ENCODE measurements around the gene NAALADL2. TPM values are rescaled to one million over a fixed set of nuclear protein-coding genes. Genes with fewer than 3 reads are reported as not detected.

Gene NAALADL2
- total RNA-seq, 2 donors from 2014 or later, result 7.4 to 9.6 TPM

DNA sequence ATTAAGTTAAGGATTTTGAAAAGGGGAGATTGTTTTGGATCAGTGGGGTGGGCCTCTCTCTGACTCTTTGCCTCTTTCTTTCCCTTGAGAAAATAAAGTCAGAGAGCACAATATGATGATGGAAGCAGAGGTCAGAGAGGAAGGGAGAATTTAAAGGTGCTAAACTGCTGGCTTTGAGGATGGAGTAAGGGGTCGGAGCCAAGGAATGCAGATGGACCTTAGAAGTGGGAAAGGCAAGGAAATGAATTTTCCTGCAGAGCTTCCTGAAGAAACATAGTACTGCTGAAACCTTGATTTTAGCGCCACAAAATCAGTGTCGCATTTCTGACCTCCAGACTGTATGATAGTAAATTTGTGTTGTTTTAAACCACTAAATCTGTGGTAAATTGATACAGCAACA lies 317.4 kb downstream of the NAALADL2 start:
- ATAC-seq (no peak), DNase-seq (no peak)
- intact Hi-C loops (cut with DNase I), result no loop called here

DNA sequence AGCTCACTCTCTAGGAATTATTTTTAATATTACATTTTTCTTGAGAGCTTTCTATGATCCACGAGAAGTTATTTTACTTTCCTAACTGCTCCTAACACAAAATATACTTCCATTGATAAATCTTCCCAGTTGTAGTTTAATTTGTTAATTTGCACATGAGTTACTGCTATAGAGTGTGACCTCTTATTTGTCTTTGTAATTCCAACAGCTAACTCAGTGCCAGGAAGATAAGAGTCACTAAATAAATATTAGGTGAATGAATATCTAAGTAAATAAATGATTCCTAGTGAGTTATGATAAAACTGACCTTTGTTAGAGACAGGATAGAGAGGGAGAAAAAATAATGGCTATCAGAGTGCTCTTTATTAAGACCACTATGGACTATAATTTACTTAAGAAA lies 319.9 kb downstream of the NAALADL2 start:
- DNase-seq, result no peak
- no peak for ATAC-seq
- intact Hi-C loops (cut with DNase I), result no loop called here

DNA sequence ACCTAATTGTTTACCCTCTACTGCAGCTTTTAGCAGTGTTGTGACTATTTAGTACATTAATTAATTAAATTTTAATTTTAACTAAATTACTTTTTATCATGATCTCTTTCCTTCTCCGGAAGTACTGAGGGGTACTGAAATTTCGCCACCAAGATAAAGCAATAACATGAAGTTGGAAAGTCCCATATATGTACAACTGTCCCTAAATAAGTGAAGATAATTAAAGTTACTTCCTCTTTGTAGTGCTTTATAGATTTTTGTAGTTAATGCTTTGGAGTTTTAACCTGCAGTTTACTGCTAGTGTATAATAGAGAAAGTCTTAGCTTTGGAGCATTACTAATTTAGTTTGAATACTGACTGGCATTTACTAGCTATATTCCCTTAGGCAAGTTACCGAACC lies 325.3 kb downstream of the NAALADL2 start:
- DNase-seq (no peak), ATAC-seq (no peak)
- intact Hi-C loops (cut with DNase I), result no loop called here

DNA sequence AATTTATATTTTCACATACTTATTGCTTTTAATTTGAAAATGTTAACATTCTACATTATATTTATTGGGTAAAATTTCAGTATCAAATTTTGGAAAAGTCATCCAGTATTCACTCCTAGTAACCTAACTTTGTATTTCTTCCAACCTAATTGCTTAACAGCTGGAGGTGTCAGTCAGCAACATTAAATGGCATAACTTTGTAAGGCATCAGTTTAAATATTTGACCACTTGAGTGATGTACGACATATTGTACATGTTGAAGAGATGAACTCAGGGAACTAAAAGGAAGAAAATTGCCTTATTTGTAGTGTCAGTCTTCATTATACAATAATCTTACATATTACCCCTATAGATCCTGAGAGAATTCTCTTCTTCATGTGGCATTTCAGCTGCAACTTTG lies 326.8 kb downstream of the NAALADL2 start:
- DNase-seq, result no peak
- no peak for ATAC-seq

DNA sequence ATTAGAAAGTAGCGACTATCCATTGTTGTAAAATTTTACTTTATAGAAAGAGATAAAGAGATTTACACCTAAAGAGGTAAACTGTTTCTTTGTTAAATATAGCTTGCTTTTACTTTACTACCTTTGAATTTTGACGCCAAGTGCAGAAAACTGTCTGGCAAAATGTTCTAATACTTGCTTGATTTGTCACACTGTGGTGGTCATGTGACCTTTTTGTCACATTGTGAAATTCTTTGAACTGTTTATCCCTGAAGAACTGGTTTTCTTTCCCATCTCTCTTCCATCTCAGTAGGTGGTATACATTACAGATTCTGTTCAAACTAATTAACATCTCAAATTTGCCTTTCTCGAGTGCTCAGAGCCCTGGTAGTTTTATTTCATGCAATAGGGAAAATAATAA lies 327.4 kb downstream of the NAALADL2 start:
- DNase-seq, result no peak
- intact Hi-C loops (cut with DNase I), result no loop called here
- no peak for ATAC-seq

More for the DNA sequence above, 326.8 kb downstream of the NAALADL2 start:
- intact Hi-C loops (cut with DNase I), result no loop called here

DNA sequence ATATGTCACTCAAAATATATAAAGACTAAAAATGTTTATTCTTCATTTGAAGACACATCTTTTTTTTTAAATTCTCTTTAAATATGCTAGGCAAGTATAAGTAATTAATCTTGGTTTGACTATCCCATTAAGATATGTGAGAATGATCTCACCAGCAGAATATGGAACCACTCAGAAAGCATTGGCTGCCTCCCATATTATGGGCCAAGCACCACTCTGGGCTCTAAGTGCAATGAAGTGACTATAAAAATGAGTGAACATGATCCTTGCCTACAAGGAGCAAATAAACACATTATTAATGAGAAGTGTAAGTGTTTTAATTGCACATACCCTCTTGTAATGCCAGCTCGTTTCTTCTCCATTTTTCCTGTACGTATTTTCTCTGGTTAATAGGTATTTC lies 328.5 kb downstream of the NAALADL2 start:
- ATAC-seq (peak in 1 of 2 donors; percentile 38), DNase-seq (no peak)
- intact Hi-C loops (cut with DNase I), result no loop called here

DNA sequence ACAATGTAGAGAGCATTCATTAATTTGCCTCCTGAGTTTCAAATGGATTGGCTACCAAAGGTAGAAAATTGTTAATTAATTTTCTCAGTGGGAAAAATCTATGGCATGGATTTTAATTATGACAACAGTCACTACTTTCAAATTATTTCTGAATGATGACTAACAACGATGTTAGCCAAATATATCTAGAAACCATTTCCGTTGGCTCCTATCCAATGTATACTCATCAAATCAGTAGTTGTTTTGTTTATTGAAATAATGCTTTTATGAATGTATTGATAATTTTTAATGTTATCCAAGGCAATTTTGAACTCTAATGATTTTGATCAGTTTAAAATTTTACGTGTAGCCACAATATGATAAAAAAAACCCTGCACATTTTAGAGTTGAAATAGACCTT lies 333.4 kb downstream of the NAALADL2 start:
- DNase-seq, result no peak
- no peak for ATAC-seq
- intact Hi-C loops (cut with DNase I), result no loop called here

DNA sequence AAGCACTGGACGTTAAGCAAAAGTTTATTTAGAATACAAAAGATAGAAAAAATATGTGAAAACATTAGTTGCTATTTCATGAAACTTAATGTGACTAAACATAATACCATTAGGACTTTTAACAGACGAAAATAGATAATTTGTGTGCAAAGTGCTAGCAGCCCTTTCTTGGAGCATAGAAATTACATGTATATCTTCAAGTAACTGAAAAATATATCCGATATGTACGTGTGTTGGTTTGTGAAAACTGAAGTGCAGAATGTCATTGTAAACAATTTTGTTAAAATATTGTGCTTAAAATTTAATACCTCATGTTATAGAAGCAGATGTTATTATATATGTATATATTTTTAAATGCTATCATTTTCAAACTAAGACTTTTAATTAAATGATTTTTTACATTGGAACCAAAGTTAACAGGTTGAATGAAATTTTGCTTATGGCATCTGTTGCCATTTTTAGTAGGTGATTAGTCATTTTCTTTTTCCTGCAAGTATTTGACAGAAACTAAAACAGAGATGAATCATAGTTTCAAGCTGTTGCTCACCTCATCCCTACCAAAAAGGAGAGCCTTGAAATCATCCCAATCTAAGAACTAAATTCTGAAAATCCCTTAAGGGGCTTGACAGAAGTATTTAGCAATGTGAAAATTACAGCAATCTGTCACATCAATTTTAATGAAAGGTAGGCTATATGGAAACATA lies 334.8 kb downstream of the NAALADL2 start:
- intact Hi-C loops (cut with DNase I), result no loop called here
- no peak for DNase-seq

DNA sequence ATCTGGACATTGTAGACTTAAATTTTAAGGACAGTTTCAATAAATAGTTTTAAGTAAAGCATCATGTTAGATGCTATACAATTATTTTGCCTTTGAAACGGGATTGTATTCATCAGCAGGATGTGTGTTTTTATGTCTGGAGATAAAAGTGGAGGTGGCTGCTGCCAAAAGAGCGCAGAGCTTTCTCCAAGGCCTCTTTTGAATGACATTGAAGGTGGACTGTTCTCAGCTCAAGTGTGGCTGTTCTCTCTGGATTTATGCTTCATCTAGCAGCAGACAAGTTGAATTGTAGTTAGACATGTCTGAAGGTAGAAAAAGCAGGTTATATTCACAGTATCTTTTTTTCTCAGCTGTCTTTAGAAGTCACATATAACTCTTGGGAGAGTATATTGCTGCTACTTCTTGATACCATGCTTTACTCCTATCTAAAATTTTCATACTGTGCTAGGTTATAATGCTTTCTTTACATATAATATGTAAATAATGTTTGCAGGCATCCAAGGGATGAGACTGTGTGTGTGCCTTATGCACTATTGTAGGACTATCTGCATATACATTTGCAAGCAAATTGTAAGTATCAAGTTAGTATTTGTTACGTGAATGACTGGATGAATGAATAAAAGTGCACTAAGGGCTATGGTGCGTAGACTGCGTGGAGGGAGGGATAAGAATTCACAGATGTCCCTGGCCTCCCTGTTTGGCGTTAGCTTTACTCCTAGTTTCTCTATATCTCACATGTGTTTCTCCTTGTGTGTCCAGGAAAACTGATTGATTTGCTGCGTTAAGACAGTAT lies 340.1 kb downstream of the NAALADL2 start:
- DNase-seq, result no peak
- intact Hi-C loops (cut with DNase I), result no loop called here
- no peak for ATAC-seq

More for the DNA sequence above, 334.8 kb downstream of the NAALADL2 start:
- no peak for ATAC-seq

DNA sequence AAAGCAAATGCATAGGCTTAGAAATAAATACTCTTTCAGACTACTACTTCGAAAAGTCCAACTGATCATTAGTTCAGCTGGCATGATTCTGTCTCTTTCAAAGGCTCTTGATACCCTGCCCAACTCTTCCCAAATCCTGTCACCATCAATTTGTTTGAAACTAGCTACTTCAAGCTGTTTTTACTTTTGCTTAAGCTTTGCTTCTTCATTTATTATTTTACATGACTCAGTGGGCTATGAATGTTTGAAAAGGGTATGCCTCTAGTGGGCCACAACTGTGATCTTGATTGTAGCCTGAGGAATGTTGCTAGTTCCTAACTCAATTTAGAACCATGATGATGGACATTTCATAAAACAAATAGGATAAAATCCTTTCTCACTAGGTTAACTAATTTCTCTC lies 340.8 kb downstream of the NAALADL2 start:
- intact Hi-C loops (cut with DNase I), result no loop called here
- DNase-seq, result no peak
- no peak for ATAC-seq

DNA sequence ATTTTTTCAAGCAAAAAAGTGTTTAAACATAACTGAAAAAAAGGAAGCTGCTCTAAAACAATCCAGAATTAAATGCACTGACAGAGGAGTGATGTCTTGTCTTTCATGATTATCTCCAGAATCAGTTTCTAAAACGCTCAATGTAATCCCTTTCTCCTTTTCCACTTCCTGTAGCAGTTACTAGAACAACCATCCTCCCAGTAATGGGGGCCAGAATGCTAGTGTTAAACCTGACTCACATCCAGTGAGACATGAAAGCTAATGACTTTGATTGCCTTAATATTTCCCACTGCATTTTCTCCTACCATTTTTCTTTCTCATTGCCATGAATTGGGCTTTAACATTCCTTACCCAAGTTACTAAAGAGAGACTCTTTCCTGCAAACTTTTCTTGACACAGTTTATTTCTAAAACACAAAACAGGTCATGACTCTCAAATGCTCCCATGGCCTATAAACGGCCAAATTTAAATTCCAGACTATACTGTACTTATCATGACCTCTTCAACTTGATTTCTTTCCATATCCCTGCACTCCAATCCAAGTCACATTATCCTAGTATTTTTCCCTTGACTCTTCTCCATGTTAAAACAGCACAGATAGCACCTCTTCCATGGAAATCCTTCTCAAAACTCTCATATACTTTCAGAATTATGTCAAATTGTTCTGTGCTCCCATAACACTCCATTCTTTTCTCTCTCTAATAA lies 341.4 kb downstream of the NAALADL2 start:
- ATAC-seq, result no peak
- DNase-seq, result no peak
- intact Hi-C loops (cut with DNase I), result no loop called here

DNA sequence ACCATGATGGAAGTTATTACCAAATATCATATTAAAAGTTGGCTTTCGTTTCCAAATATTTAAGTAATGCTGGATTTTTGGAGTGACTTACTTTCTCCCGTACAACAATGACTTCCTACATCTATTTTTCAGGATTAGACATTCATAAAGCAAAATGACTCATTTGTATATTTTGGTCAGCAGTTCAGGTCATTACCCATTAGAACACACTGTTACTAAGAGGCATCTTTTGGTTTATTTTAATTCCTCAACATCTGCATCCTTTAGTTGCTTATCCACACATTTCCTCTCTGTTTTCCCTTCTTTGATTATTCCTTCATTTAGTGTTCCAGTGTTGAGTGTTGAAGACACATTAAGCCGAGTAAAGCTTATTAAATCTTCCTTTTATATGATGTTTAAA lies 348.2 kb downstream of the NAALADL2 start:
- no peak for ATAC-seq
- intact Hi-C loops (cut with DNase I), result no loop called here

DNA sequence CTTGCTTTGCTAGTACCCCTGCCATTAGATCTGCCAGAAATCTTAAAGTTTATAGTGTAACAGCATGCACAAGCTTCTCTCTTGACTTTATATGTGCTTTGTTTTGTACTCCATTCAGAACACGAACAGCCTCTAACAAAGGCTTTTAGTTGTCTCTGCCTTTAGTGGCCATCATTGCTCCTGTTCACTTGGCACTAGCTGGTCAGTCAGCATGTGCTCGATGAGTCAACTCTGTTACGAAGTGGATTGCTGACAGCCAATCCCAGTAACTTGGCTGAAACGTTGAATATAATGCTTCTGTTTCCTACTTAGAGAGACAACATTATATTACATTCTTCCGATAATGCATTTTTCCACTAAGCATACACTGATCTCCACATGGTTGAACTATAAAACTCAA lies 349.2 kb downstream of the NAALADL2 start:
- ATAC-seq (no peak), DNase-seq (no peak)
- intact Hi-C loops (cut with DNase I), result no loop called here

More for the DNA sequence above, 348.2 kb downstream of the NAALADL2 start:
- no peak for DNase-seq

DNA sequence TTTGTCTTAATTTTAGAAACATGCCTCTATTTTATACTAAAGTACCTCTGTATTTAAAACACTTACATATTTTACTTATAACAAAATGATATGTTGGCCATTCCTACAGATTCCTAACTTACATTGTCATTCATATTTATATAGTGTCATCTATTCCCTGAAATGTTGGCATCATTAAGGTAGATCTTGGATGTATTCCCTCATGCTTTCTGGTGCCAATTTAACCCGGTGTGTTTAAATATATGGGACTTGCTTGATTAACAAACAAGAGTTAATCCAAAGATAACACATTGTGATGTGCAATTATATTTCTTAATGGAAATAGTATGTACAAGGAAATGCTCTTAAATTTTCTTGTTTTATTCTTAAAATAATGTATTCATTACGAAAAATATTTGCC lies 352.3 kb downstream of the NAALADL2 start:
- DNase-seq (no peak), ATAC-seq (no peak)
- intact Hi-C loops (cut with DNase I), result no loop called here

DNA sequence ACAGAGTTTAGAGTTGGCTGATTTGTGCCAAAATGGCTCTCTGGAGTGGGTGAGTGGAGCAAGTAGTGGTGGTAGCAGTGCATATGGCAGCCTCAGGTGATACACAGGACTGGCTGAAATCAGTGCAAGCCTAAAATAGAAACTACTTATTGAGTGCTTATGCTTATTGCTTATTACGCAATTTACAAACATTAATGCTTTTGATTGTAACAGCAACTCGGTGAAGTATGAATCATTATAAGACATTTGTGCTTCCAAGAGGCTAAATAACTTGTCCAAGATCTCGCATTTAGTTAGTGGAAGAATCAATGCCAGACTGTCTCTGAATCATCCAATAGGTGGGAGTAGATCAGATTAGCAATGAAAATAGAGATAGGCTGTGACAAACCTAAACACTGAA lies 353.8 kb downstream of the NAALADL2 start:
- ATAC-seq, result peak in 1 of 2 donors; percentile 53

DNA sequence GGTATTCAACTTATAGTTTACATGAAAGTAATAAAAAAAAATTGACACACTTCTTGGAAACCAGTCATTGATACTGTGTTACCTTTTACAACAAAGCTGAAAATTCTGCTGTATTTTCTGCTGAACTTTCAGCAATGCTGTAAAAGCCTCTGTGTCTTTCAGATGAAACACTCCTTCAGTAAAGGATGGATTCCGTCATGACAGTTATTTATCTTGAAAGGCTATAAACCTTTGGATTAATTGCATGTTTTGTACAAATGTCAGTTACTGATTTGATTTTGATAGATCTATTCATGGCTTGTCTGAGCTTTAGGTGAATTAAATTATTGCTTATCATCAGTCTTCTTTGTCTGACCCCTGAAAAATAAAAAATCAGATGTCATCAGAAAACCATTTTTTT lies 355.1 kb downstream of the NAALADL2 start:
- ATAC-seq (no peak), DNase-seq (no peak)
- intact Hi-C loops (cut with DNase I), result no loop called here

More for the DNA sequence above, 353.8 kb downstream of the NAALADL2 start:
- no peak for DNase-seq
- intact Hi-C loops (cut with DNase I), result no loop called here

DNA sequence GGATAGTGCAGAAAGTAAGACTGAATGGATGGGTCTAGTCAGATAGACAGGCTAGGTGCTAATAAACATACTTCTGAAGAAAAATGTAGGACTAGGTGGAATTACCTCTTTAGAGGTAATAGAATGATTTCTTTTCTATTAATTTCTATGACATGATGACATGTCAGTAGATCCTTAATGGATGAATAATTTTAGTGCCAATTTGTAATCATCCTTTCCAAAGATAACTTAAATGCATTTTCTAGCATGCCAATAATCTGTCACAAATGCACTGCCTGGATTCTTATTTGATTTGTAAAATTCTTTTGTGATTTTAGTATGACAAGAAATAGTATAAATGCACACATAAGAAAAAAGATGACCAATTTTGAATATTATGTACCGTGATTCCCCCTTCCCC lies 356.7 kb downstream of the NAALADL2 start:
- DNase-seq, result no peak
- intact Hi-C loops (cut with DNase I), result no loop called here
- no peak for ATAC-seq

DNA sequence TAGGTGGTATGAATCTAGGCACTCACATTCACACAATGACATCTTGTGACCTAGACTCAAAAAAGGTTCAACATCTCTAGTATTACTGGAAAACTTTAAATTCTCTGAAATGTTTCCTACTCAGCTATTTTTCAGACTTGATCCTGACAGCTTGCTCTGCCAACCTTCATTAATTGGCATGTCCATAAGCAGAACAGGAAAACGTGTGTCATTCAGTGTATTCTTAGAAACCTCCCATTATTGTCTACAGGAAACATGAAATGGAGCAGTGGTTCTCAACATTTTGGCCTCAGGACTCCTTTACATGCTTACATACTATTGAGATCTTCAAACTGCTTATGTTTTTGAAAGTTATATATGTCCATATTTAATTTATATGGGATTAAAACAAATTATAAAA lies 363.2 kb downstream of the NAALADL2 start:
- intact Hi-C loops (cut with DNase I), result no loop called here
- ATAC-seq, result no peak

DNA sequence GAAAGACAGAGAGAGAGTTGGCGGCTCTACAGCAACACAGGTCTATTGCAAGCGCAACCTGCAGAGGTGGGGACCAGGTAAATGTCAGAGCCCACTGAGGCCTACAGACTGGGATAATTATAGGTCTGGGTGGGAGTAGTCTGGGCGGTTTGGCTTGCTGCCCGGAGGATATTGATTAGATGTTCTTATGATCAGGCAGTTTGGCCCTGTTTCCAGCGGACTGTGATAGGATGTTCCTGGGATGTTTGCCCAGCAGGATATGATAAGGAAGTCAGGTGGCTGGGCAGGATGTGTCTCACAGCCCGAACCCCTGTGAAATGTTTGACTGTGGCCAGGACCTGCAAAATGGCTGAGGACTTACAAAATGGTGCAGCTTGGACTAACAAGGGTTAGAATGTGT lies 364.9 kb downstream of the NAALADL2 start:
- ATAC-seq (peak; percentile 65 to 71), DNase-seq (peak; percentile 64)
- intact Hi-C loops (cut with DNase I), result no loop called here

More for the DNA sequence above, 363.2 kb downstream of the NAALADL2 start:
- DNase-seq, result no peak

DNA sequence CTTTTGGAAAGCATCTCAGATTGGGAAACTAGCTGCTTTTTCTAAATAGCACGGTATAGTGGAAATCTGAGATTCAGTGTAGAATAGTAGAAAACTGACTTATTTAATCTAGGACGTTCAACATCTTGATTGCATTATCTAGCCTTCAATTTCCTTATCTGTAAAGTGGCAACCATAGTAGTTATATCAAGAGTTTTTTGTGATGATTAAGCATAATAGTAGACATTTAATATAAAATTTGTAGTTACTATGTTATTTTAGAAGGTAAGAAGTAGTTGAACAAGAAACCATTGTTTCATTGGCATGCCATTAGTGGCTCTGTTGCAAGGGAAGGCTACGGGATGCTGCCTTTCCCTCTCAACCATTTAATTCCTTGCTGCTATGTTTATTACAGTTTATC lies 367.3 kb downstream of the NAALADL2 start:
- no peak for DNase-seq
- intact Hi-C loops (cut with DNase I), result no loop called here
- no peak for ATAC-seq
